Naive thymus-derived CD4-positive, alpha-beta T cell (primary cell): ENCODE measurements around the gene RIMKLB. TPM values are rescaled to one million over a fixed set of nuclear protein-coding genes. Genes with fewer than 3 reads are reported as not detected.
"Not testable (repeated sequence)": the region's sequence is repeated elsewhere in the genome, so short reads cannot be mapped to it uniquely, and the experiment has no call there.

Source experiments
- ATAC-seq: fragments of 150-1000 bp; cut with Tn5 transposase; 2 replicates; pipeline ENCODE4 v1.10.0; 2021; ENCODE audit warnings: mild to moderate bottlenecking, moderate library complexity
- CTCF ChIA-PET: fragments of 350-600 bp; sonication (Branson Sonifier 250); formaldehyde crosslinking; loops from one replicate; lab custom pipeline; 2021; ENCODE audit warnings: antibody characterized with exemption; lab: Charles Lee
- POLR2A ChIA-PET: fragments of 350-600 bp; sonication (Branson Sonifier 250); formaldehyde crosslinking; loops from one replicate; lab custom pipeline; 2021; ENCODE audit warnings: antibody characterized with exemption, inconsistent platforms; lab: Charles Lee
- DNase-seq, 9 donors: peaks; one replicate each; pipeline versions ENCODE4 v3.0.0 to v3.0.0-alpha.2; 2020 to 2022; ENCODE audit warnings: mixed read lengths in 1 of 9
- H3K27ac ChIP-seq: one replicate; pipeline ENCODE4 v1.7.0; 2013; ENCODE audit warnings: mild to moderate bottlenecking, low read depth, low read length, moderate library complexity
- H3K27me3 ChIP-seq, 2 donors: one replicate each; pipeline ENCODE4 v1.7.0; 2013; ENCODE audit warnings: low read length in 2 of 2, mild to moderate bottlenecking in 2 of 2, moderate library complexity in 2 of 2; ENCODE audit not compliant: control insufficient read depth in 2 of 2, insufficient read depth in 2 of 2
- H3K36me3 ChIP-seq, 3 experiments: 1 replicate in 2 of 3; 2 replicates in 1 of 3; pipeline ENCODE4 v1.7.0; 2013; ENCODE audit warnings: low read length in 3 of 3, mild to moderate bottlenecking in 3 of 3, moderate library complexity in 1 of 3; ENCODE audit not compliant: insufficient read depth in 3 of 3, control insufficient read depth in 2 of 3
- H3K4me1 ChIP-seq, 2 donors: one replicate each; pipeline ENCODE4 v1.7.0; 2013; ENCODE audit warnings: low read length in 2 of 2, mild to moderate bottlenecking in 2 of 2, moderate library complexity in 1 of 2; ENCODE audit not compliant: control insufficient read depth in 2 of 2, insufficient read depth in 2 of 2
- H3K4me3 ChIP-seq: 2 replicates; pipeline ENCODE4 v1.7.0; 2013; ENCODE audit warnings: mild to moderate bottlenecking, low read length
- H3K9me3 ChIP-seq, 3 experiments: 1 replicate in 2 of 3; 2 replicates in 1 of 3; pipeline ENCODE4 v1.7.0; 2013; ENCODE audit warnings: low read length in 3 of 3; ENCODE audit not compliant: control insufficient read depth in 2 of 3
- H3K27ac Mint-ChIP-seq, 9 donors: one replicate each; pipeline ENCODE4 v1.8.0; 2020 to 2022; ENCODE audit warnings: mixed read lengths in 9 of 9, mild to moderate bottlenecking in 8 of 9, moderate library complexity in 5 of 9, inconsistent platforms in 2 of 9
- H3K27me3 Mint-ChIP-seq, 5 donors: one replicate each; pipeline ENCODE4 v1.8.0; 2021 to 2022; ENCODE audit warnings: mixed read lengths in 5 of 5, mild to moderate bottlenecking in 1 of 5
- H3K36me3 Mint-ChIP-seq, 5 donors: one replicate each; pipeline ENCODE4 v1.8.0; 2020 to 2022; ENCODE audit warnings: mixed read lengths in 5 of 5, mild to moderate bottlenecking in 3 of 5, inconsistent platforms in 1 of 5
- H3K4me1 Mint-ChIP-seq, 7 donors: one replicate each; pipeline ENCODE4 v1.8.0; 2020 to 2022; ENCODE audit warnings: mixed read lengths in 7 of 7, mild to moderate bottlenecking in 3 of 7, inconsistent platforms in 1 of 7
- H3K4me3 Mint-ChIP-seq, 10 donors: one replicate each; pipeline ENCODE4 v1.8.0; 2020 to 2022; ENCODE audit warnings: mild to moderate bottlenecking in 10 of 10, mixed read lengths in 10 of 10, moderate library complexity in 6 of 10, inconsistent platforms in 2 of 10
- H3K9me3 Mint-ChIP-seq, 11 donors: one replicate each; pipeline ENCODE4 v1.8.0; 2020 to 2022; ENCODE audit warnings: mixed read lengths in 11 of 11, mild to moderate bottlenecking in 4 of 11, inconsistent platforms in 1 of 11, moderate library complexity in 1 of 11
- intact Hi-C, 2 donors: fragments of 100-400 bp; cut with micrococcal nuclease; formaldehyde crosslinking; loops; one replicate each; pipeline ENCODE4 v1.15.1; 2023
- polyA plus RNA-seq, 2 donors: library from polyadenylated mRNA; unstranded; fragments of 300-500 nt; fragmentation: Illumina TruSeq; gene quantifications; one replicate each; pipeline ENCODE4 v1.2.3, GENCODE V29; 2021
- total RNA-seq, 6 experiments: library from RNA in 5 of 6; stranded (reverse) in 5 of 6; gene quantifications; 1 replicate in 5 of 6; 2 replicates in 1 of 6; pipeline ENCODE4 v1.2.3 and lab custom pipeline; 2021 to 2026

RIMKLB gene
- total and polyA plus RNA-seq, 7 experiments from 2014 or later: 1.8 to 31.3 (median 13.3) TPM

- POLR2A ChIA-PET: no interaction called here
These were observed 83.8 kb downstream of the RIMKLB start for GRCh38 chr12:8781381-8782127.

DNA sequence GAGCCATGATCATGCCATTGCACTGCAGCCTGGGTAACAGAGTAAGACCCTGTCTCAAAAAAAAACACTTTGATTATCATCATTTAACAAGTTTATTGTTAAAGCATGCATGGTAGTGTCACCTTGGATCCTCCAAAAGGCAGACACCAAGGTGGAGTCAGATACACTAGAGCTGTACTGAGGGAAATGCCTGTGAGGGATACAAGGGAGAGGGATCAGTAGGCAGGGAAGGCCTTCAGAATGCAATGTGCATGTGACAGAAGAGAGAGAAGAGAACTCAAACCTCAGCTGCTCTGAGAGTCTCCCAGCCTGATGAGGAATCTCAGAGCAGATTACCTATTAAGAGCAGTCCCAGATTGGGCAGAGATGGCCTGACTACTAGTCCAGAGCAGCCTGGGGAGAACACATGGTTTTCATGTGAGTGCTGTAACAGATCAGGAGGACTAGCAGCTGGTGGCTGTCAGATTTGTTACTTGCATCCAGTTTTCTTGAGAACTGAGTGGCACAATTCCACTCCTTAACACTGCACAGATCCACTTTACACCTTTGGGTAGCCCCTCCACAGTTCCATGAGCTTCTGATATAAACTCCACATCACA, 86.6 kb downstream of the RIMKLB start:
- Histone ChIP-seq H3K9me3 (no peaks in the 10 kb centered on the region), H3K36me3 (peaks cover 0 to 5% (median 0%) of the 10 kb centered on the region in 3 experiments), H3K4me3 (no peak overlapping the region), H3K4me1 (no peaks in the 10 kb centered on the region), H3K27ac (no peak overlapping the region), H3K27me3 (no peaks in the 10 kb centered on the region)
- ATAC-seq: no peak
- no peak overlapping the region for H3K27ac Mint-ChIP-seq
- intact Hi-C loops: no loop called here
- CTCF ChIA-PET: interaction anchor here (1.2 kb wide), 1 partner anchor 265 kb away, joined by 3 read pairs; no protein-coding TSS in a partner anchor
- peaks cover 0 to 6% (median 0%) of the 10 kb centered on the region in 7 donors for H3K4me1 Mint-ChIP-seq
- H3K27me3 Mint-ChIP-seq: peaks cover 0 to 3% (median 0%) of the 10 kb centered on the region in 5 donors
- no peak for DNase-seq
- POLR2A ChIA-PET: interaction anchor here (0.7 kb wide), 1 partner anchor 221 kb away, joined by 8 read pairs; no protein-coding TSS in a partner anchor
- peaks cover 0 to 7% (median 5%) of the 10 kb centered on the region in 5 donors for H3K36me3 Mint-ChIP-seq
- no peak overlapping the region for H3K4me3 Mint-ChIP-seq
- H3K9me3 Mint-ChIP-seq: no peaks in the 10 kb centered on the region

More at GRCh38 chr12:8781381-8782127, 83.8 kb downstream of the RIMKLB start:
- intact Hi-C loops: loop anchor here in 1 of 2 donors (2.0 kb wide), 1 partner anchor 99 kb away; no protein-coding TSS in a partner anchor
- CTCF ChIA-PET: interaction anchor here (0.6 kb wide), 1 partner anchor 303 kb away, joined by 4 read pairs; no protein-coding TSS in a partner anchor
- no peaks in the 10 kb centered on the region for H3K9me3 Mint-ChIP-seq
- no peak for DNase-seq
- peak overlapping the region in 1 of 9 donors; percentile 47 for H3K27ac Mint-ChIP-seq
- no peaks in the 10 kb centered on the region for H3K27me3 ChIP-seq
- no peak for ATAC-seq
- H3K27me3 Mint-ChIP-seq: peaks cover 0 to 5% (median 0%) of the 10 kb centered on the region in 5 donors
- H3K4me1 Mint-ChIP-seq: no peaks in the 10 kb centered on the region
- peaks cover 0 to 5% (median 0%) of the 10 kb centered on the region in 3 experiments for H3K36me3 ChIP-seq
- H3K4me3 ChIP-seq: no peak overlapping the region
- no peaks in the 10 kb centered on the region for H3K9me3 ChIP-seq
- no peak overlapping the region for H3K27ac ChIP-seq
- no peaks in the 10 kb centered on the region for H3K4me1 ChIP-seq
- H3K4me3 Mint-ChIP-seq: no peak overlapping the region
- peaks cover 0 to 20% (median 5%) of the 10 kb centered on the region in 5 donors for H3K36me3 Mint-ChIP-seq

GRCh38 chr12:8785499-8785898, 87.7 kb downstream of the RIMKLB start:
- ChIA-PET POLR2A (no interaction called here), CTCF (no interaction called here)
- H3K27me3 ChIP-seq: no peaks in the 10 kb centered on the region
- H3K4me1 ChIP-seq: no peaks in the 10 kb centered on the region
- H3K4me3 ChIP-seq: no peak overlapping the region
- DNase-seq (no peak), ATAC-seq (no peak)
- H3K36me3 ChIP-seq: peaks cover 0 to 5% (median 0%) of the 10 kb centered on the region in 3 experiments
- Mint-ChIP-seq H3K27me3 (peaks cover 0 to 3% (median 0%) of the 10 kb centered on the region in 5 donors), H3K4me3 (no peak overlapping the region), H3K4me1 (peaks cover 0 to 7% (median 0%) of the 10 kb centered on the region in 7 donors), H3K36me3 (peaks cover 0 to 6% (median 5%) of the 10 kb centered on the region in 5 donors), H3K9me3 (no peaks in the 10 kb centered on the region), H3K27ac (no peak overlapping the region)
- H3K9me3 ChIP-seq: no peaks in the 10 kb centered on the region
- H3K27ac ChIP-seq: no peak overlapping the region
- intact Hi-C loops: no loop called here

DNA sequence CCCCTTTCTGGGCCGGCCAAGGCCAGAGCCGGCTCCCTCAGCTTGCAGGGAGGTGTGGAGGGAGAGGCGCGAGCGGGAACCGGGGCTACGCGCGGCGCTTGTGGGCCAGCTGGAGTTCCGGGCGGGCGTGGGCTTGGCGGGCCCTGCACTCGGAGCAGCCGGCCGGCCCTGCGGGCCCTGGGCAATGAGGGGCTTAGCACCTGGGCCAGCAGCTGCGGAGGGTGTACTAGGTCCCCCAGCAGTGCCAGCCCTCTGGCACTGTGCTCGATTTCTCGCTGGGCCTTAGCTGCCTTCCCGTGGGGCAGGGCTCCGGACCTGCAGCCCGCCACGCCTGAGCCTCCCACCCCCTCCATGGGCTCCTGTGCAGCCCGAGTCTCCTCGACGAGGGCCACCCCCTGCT, 89.4 kb downstream of the RIMKLB start:
- DNase-seq, H3K9me3 ChIP-seq, H3K27ac ChIP-seq, H3K4me3 ChIP-seq, H3K36me3 ChIP-seq, H3K36me3 Mint-ChIP-seq, H3K27me3 Mint-ChIP-seq, intact Hi-C loops, H3K9me3 Mint-ChIP-seq, CTCF ChIA-PET, H3K4me1 ChIP-seq, H3K27ac Mint-ChIP-seq, ATAC-seq, H3K27me3 ChIP-seq, H3K4me1 Mint-ChIP-seq, H3K4me3 Mint-ChIP-seq, POLR2A ChIA-PET: not testable (repeated sequence)

DNA sequence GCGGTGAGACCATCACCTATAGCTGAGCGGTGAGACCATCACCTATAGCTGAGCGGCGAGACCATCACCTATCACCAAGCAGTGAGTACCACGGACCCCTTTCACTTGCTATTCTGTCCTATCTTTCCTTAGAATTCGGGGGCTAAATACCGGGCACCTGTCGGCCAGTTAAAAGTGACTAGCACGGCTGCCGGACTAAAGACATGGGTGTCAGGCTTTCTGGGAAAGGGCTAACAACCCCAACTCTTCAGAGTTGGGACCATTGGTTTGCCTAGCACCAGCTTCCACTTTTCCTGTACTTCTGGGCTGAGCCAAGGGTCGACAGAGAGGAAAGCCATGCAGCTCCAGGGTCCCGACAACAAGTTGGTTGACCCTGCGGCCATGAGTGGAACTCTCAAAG, 90.9 kb downstream of the RIMKLB start:
- POLR2A ChIA-PET, intact Hi-C loops, H3K36me3 Mint-ChIP-seq, ATAC-seq, H3K9me3 ChIP-seq, H3K27ac ChIP-seq, H3K27me3 ChIP-seq, H3K4me3 ChIP-seq, H3K36me3 ChIP-seq, CTCF ChIA-PET, H3K9me3 Mint-ChIP-seq, H3K27ac Mint-ChIP-seq, H3K4me1 ChIP-seq, H3K4me1 Mint-ChIP-seq, DNase-seq, H3K27me3 Mint-ChIP-seq: not testable (repeated sequence)
- peak overlapping the region; percentile 42 to 88 (median 68) for H3K4me3 Mint-ChIP-seq

GRCh38 chr12:8789341-8790013, 91.7 kb downstream of the RIMKLB start:
- H3K36me3 Mint-ChIP-seq, H3K36me3 ChIP-seq, H3K27me3 Mint-ChIP-seq, POLR2A ChIA-PET, intact Hi-C loops, H3K4me3 ChIP-seq, DNase-seq, H3K4me1 ChIP-seq, H3K4me1 Mint-ChIP-seq, H3K27me3 ChIP-seq, CTCF ChIA-PET, H3K9me3 Mint-ChIP-seq, ATAC-seq, H3K27ac Mint-ChIP-seq, H3K9me3 ChIP-seq, H3K27ac ChIP-seq: not testable (repeated sequence)
- peak overlapping the region in 6 of 10 donors; percentile 47 to 88 (median 78) for H3K4me3 Mint-ChIP-seq
